RKO (cell line): ENCODE results near the gene BLCAP.
"Not testable (repeated sequence)": the region's sequence is repeated elsewhere in the genome, so short reads cannot be mapped to it uniquely, and the experiment has no call there.

ENCODE experiments used
- DNase-seq: peaks from one replicate; pipeline ENCODE4 v3.0.0-alpha.2; 2016; ENCODE audit warnings: low spot score

BLCAP gene

GRCh38 chr20:37556538-37556937, 28.9 kb upstream of the BLCAP start:
- no peak for DNase-seq

- not testable (repeated sequence) for DNase-seq
These were observed 27.1 kb upstream of the BLCAP start for GRCh38 chr20:37554721-37555298.

DNA sequence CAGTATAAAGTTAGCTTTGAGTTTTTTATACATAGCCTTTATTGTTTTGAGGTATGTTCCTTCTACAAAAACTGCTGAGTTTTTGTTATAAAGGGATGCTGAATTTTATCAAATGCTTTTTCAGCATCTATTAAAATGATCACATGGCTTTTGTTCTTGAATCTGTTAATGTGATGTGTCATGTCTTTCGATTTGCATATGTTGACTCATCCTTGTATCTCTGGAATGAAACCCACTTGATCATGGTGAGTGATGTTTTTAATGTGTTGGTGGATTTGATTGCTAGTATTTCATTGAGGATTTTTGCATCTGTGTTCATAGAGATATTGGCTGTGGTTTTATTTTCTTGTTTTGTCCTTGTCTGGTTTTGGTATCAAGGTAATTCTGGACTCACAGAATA, 24.7 kb upstream of the BLCAP start:
- DNase-seq, result peak; percentile 66

DNA sequence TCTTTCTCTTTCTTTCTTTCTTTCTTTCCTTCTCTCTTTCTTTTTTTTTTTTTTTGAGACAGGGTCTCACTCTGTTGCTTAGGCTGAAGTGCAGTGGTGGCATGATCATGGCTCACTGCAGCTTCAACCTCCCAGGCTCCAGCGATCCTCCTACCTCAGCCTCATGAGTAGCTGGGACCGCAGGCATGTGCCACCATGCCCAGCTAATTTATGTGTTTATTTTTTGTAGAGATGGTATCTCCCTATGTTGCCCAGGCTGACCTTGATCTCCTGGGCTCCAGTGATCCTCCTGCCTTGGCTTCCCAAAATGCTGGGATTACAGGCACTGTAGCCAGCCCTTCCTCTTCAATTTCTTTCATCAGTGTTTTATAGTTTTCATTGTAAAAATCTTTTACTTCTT, 24.0 kb upstream of the BLCAP start:
- not testable (repeated sequence) for DNase-seq

- DNase-seq, result not testable (repeated sequence)
These were observed 22.6 kb upstream of the BLCAP start for GRCh38 chr20:37550101-37550920.

DNA sequence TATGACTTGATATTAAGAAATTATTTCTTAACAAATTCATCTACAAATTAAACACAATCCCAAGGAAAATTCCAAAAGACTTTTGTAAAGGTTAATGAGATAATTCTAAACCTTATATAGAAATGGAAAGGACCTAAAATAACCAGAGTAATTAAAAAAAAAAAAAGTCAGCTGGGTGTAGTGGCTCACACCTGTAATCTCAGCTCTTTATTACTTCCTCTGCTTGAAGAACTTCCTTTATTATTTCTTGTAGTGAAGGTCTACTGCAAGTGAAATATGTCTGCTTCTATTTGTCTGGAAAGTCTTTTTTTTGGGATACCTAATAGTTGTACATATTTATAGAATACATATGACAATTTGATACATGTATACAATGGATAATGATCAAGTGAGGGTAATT, 20.2 kb upstream of the BLCAP start:
- DNase-seq, result no peak

GRCh38 chr20:37545516-37545915, 17.8 kb upstream of the BLCAP start:
- DNase-seq, result no peak

- DNase-seq, result no peak
These were observed 16.7 kb upstream of the BLCAP start for GRCh38 chr20:37544386-37544785.

GRCh38 chr20:37543828-37544227, 16.2 kb upstream of the BLCAP start:
- peak; percentile 40 for DNase-seq

GRCh38 chr20:37542281-37542680, 14.6 kb upstream of the BLCAP start:
- peak; percentile 47 for DNase-seq

- no peak for DNase-seq
These were observed 13.7 kb upstream of the BLCAP start for GRCh38 chr20:37541326-37541725.

DNA sequence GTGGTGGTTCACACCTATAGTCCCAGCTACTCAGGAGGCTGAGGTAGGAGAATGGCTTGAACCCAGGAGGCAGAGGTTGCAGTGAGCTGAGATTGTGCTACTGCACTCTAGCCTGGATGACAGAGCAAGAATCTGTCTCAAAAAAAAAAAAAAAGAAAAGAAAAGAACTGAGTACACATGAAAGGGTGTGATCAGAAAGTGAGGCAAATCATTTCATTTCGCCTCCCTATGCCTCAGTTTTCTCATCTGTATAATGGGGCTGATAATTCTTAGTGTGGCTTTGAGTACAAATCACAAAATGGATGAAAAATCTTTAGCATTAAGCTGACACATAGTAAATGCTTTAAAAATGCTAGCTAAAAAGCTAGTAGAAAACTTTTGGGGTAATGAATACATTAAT, 13.2 kb upstream of the BLCAP start:
- not testable (repeated sequence) for DNase-seq

- DNase-seq, result no peak
These were observed 12.3 kb upstream of the BLCAP start for GRCh38 chr20:37540001-37540400.

- no peak for DNase-seq
These were observed 11.7 kb upstream of the BLCAP start for GRCh38 chr20:37539424-37539823.

DNA sequence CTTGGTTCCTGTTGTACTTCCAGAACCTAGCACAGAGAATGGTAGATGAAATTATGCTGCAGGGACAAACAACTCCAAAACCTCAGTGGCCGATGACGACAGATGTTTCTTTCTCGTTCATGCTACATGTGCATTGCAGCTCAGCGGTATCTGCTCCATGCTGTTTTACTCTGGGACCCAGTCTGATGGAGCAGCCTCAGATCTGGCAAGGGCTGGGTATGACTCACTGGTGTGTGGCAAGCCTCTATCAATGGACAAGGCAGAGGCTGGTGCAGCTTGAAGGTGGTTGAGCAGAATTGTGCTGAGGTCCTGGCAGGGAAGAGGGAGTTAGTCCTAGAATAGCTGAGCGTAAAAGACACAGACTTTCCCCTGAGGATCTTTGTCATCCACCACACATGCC, 10.3 kb upstream of the BLCAP start:
- DNase-seq, result peak; percentile 55

DNA sequence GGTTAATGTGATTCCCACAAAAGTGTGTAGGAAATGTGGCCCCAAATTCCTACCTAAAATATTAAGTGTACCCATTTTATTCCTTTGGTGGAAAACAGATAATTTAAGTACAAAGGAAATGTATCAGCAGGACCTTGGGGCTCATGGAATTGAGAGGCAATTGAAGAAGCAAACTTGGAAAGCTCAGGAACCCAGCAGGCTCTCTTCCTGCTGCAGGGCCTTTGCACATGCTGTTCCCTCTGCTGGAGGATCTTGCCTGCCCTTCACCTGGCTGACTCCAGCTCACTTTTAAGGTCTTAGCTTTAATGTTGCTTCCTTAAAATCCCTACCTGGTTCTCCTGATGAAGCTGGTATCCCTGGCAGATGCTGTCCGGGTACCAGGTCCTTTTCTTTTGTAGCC, 9.8 kb upstream of the BLCAP start:
- DNase-seq, result no peak

DNA sequence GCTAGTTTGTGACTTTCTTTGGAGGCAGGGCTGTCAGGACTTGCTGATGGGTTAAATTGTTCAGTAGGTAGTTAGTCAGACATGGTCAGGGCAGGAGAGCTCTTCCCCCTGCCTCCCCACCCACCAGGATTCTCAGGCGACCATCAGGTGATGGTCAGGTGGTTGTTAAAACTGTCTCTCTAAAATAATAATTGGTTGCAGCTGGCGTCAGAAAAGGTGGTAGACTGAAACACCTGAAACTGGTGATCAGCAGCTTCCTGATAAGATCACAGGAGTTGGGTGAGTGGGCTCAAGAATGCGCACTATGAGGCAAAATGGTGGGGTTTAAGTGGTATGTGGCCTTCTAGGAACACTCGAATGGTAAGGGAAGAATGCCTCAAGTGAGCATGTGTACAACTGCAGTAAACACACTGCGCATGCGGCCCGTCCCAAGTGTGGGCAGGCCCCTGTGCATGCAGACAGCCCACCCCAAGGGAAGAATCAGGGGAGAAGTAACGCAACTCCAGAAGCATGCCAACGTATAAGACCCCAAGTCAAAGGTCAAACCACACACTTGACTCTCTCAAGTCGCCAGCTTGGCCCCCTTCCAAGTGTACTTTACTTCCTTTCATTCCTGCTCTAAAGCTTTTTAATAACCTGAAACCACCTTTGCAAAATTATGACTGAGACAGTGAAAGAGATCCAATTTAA, 7.9 kb upstream of the BLCAP start:
- no peak for DNase-seq

GRCh38 chr20:37534401-37535157, 6.9 kb upstream of the BLCAP start:
- DNase-seq, result peak; percentile 87

- DNase-seq, result no peak
These were observed 5.6 kb upstream of the BLCAP start for GRCh38 chr20:37533154-37533715.

DNA sequence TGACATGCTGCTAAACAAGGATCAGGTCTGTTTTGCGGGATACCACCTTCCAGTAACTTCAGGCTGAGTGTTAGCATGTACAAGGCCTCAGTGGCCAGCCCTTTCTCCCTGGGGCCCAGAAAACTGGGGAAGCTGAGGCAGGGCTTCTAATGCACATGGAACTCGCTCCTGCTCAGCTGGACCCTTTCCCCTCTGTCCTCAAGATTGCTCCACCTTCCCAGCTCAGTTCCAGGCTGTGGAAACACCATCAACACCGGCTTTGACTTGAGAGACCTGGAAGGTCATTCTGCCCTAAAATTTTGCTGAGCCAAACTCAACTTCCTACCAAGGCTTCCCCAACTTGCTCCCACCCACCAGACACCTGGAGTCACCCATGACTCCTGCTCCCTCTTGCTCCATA, 4.2 kb upstream of the BLCAP start:
- DNase-seq, result no peak

DNA sequence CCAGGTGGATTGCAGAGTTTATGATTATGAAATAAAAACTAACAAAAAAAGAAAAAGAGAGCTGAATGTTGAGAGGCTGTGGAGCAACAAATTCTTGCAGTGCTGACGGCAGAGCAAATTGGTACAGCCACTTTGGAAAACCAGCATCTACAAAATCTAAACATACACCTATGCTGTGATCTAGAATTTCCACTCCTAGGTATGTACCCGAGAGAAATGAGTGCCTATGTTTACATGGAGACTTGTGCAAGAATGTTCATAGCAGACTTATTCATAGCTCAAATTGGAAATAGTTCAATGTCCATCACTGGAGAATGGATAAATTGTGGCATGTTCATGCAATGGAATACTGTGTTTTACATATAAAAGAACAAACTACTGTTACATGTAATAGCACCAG, 3.0 kb upstream of the BLCAP start:
- DNase-seq, result no peak

DNA sequence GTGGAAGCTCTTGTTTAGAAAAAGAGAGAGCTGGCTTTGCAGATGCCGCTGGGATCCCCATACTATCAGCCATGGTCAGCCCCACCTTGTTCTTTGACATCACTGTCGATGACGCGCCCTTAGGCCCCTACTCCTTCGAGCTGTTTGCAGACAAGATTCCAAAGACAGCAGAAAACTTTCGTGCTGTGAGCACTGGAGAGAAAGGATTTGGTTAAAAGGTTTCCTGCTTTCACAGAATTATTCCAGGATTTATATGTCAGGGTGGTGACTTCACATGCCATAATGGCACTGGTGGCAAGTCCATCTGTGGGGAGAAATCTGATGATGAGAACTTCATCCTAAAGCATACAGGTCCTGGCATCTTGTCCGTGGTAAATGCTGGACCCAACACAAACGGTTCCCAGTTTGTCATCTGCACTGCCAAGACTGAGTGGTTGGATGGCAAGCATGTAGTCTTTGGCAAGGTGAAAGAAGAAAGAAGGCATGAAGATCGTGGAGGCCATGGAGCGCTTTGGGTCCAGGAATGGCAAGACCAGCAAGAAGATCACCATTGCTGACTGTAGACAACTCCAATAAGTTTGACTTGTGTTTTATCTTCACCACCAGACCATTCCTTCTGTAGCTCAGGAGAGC, 2.4 kb upstream of the BLCAP start:
- no peak for DNase-seq
